ENCODE data around the gene ZSWIM7. TPM values are rescaled to one million over a fixed set of nuclear protein-coding genes. Genes with fewer than 3 reads are reported as not detected.

The ZSWIM7 gene
- total RNA-seq, 2 donors from 2014 or later = 45.5 to 58.8 TPM

GRCh38 chr17:16027708-16028584 lies 28.4 kb upstream of the ZSWIM7 start:
- Histone ChIP-seq H3K27me3 (ENCODE audit: control insufficient read depth, insufficient read depth, low read length, poor library complexity, severe bottlenecking) (no peaks in the 10 kb centered on the region), H3K36me3 (ENCODE audit: control insufficient read depth, insufficient read depth, low read length) (peaks cover 97% of the 10 kb centered on the region), H3K4me3 (ENCODE audit: low read length) (peak overlapping the region; percentile 25), H3K4me1 (ENCODE audit: control insufficient read depth, insufficient read depth, low read length) (peaks cover 5% of the 10 kb centered on the region), H3K9me3 (ENCODE audit: control insufficient read depth, low read length) (peaks cover 10% of the 10 kb centered on the region), H3K27ac (ENCODE audit: low read depth, low read length) (no peak overlapping the region), H3K9ac (ENCODE audit: extremely low read depth, low read length, poor library complexity, severe bottlenecking) (no peak overlapping the region)
- H3K27me3 Mint-ChIP-seq (ENCODE audit: insufficient read depth) = no peaks in the 10 kb centered on the region
- H3K9me3 Mint-ChIP-seq = peaks cover 4% of the 10 kb centered on the region
- H3K4me1 Mint-ChIP-seq = peaks cover 13% of the 10 kb centered on the region
- WGBS, 2 experiments (ENCODE audit: insufficient coverage in 1 of 2, insufficient read length in 1 of 2) = 98 to 100% methylated on average over 1 to 4 of the region's 5 CpGs
- H3K36me3 Mint-ChIP-seq (ENCODE audit: low read depth) = peaks cover 85% of the 10 kb centered on the region
- H3K4me3 Mint-ChIP-seq = no peak overlapping the region
- TF ChIP-seq CTCF (conservative IDR thresholded peaks at IDR 0.05) = no peak
- H3K27ac Mint-ChIP-seq = peak overlapping the region; percentile 79
- no peak for DNase-seq

- Histone ChIP-seq H3K9me3 (ENCODE audit: control insufficient read depth, low read length) (peaks cover 10% of the 10 kb centered on the region), H3K27ac (ENCODE audit: low read depth, low read length) (no peak overlapping the region), H3K27me3 (ENCODE audit: control insufficient read depth, insufficient read depth, low read length, poor library complexity, severe bottlenecking) (no peaks in the 10 kb centered on the region), H3K9ac (ENCODE audit: extremely low read depth, low read length, poor library complexity, severe bottlenecking) (no peak overlapping the region), H3K36me3 (ENCODE audit: control insufficient read depth, insufficient read depth, low read length) (peaks cover 97% of the 10 kb centered on the region), H3K4me3 (ENCODE audit: low read length) (no peak overlapping the region), H3K4me1 (ENCODE audit: control insufficient read depth, insufficient read depth, low read length) (peaks cover 5% of the 10 kb centered on the region)
- 97 to 100% methylated on average over 4 to 5 of the region's 5 CpGs for WGBS, 2 experiments (ENCODE audit: insufficient coverage in 1 of 2, insufficient read length in 1 of 2)
- no peaks in the 10 kb centered on the region for H3K27me3 Mint-ChIP-seq (ENCODE audit: insufficient read depth)
- TF ChIP-seq CTCF (conservative IDR thresholded peaks at IDR 0.05) = no peak
- peak overlapping the region; percentile 52 for H3K27ac Mint-ChIP-seq
- peaks cover 81% of the 10 kb centered on the region for H3K36me3 Mint-ChIP-seq (ENCODE audit: low read depth)
- no peak for DNase-seq
- H3K4me1 Mint-ChIP-seq = peaks cover 16% of the 10 kb centered on the region
- H3K4me3 Mint-ChIP-seq = no peak overlapping the region
- H3K9me3 Mint-ChIP-seq = peaks cover 4% of the 10 kb centered on the region
Observed at GRCh38 chr17:16026895-16027294, 27.4 kb upstream of the ZSWIM7 start.

- peaks cover 4% of the 10 kb centered on the region for H3K9me3 Mint-ChIP-seq
- WGBS, 2 experiments (ENCODE audit: insufficient coverage in 1 of 2, insufficient read length in 1 of 2) = 100% methylated on average over 1 of the region's 1 CpG; no CpG with 5 or more reads in 1 of the 2 experiments
- no peak overlapping the region for H3K27ac ChIP-seq (ENCODE audit: low read depth, low read length)
- no peak overlapping the region for H3K4me3 ChIP-seq (ENCODE audit: low read length)
- H3K27me3 ChIP-seq (ENCODE audit: control insufficient read depth, insufficient read depth, low read length, poor library complexity, severe bottlenecking) = no peaks in the 10 kb centered on the region
- peaks cover 82% of the 10 kb centered on the region for H3K36me3 Mint-ChIP-seq (ENCODE audit: low read depth)
- peaks cover 10% of the 10 kb centered on the region for H3K9me3 ChIP-seq (ENCODE audit: control insufficient read depth, low read length)
- no peak overlapping the region for H3K9ac ChIP-seq (ENCODE audit: extremely low read depth, low read length, poor library complexity, severe bottlenecking)
- DNase-seq = no peak
- H3K27me3 Mint-ChIP-seq (ENCODE audit: insufficient read depth) = no peaks in the 10 kb centered on the region
- H3K36me3 ChIP-seq (ENCODE audit: control insufficient read depth, insufficient read depth, low read length) = peaks cover 93% of the 10 kb centered on the region
- H3K27ac Mint-ChIP-seq = no peak overlapping the region
- no peak for TF ChIP-seq CTCF (conservative IDR thresholded peaks at IDR 0.05)
- peaks cover 5% of the 10 kb centered on the region for H3K4me1 ChIP-seq (ENCODE audit: control insufficient read depth, insufficient read depth, low read length)
- H3K4me1 Mint-ChIP-seq = peaks cover 23% of the 10 kb centered on the region
- H3K4me3 Mint-ChIP-seq = no peak overlapping the region
Observed at GRCh38 chr17:16025202-16025601, 25.7 kb upstream of the ZSWIM7 start.

All from endodermal cell (in vitro differentiated cells).